ENCODE results near the gene CMTM6. TPM values are rescaled to one million over a fixed set of nuclear protein-coding genes. Genes with fewer than 3 reads are reported as not detected.

The CMTM6 gene
- total RNA-seq, 1 donor from 2014 or later: 70.2 TPM

GRCh38 chr3:32456429-32457130 lies 46.1 kb downstream of the CMTM6 start:
- Histone ChIP-seq H3K9ac (no peak overlapping the region), H3K36me3 (no peaks in the 10 kb centered on the region), H3K27me3 (no peaks in the 10 kb centered on the region), H3K4me3 (no peak overlapping the region), H3K9me3 (ENCODE audit: low read depth) (no peaks in the 10 kb centered on the region), H3K4me1 (peaks cover 49% of the 10 kb centered on the region), H3K4me2 (no peak overlapping the region), H2AFZ (replicated peaks) (no peak overlapping the region), H3K27ac (no peak overlapping the region), H3K79me2 (ENCODE audit: low read depth) (no peaks in the 10 kb centered on the region), H4K20me1 (ENCODE audit: low read depth) (peaks cover 16% of the 10 kb centered on the region), H3F3A (ENCODE audit: low read depth) (peaks cover 16% of the 10 kb centered on the region)
- Mint-ChIP-seq H3K27me3 (ENCODE audit: insufficient read depth, low read depth) (peaks cover 5% of the 10 kb centered on the region), H3K27ac (no peak overlapping the region), H3K9me3 (no peaks in the 10 kb centered on the region), H3K36me3 (peaks cover 3% of the 10 kb centered on the region), H3K4me3 (no peak overlapping the region), H3K4me1 (peaks cover 14% of the 10 kb centered on the region)
- no peak for DNase-seq (ENCODE audit: low spot score)
- TF ChIP-seq EZH2 (IDR thresholded peaks at IDR 0.05) (no peak), EZH2phosphoT487 (IDR thresholded peaks at IDR 0.05) (no peak), CTCF (IDR thresholded peaks at IDR 0.05) (no peak)

- Histone ChIP-seq H4K20me1 (ENCODE audit: low read depth) (peaks cover 15% of the 10 kb centered on the region), H2AFZ (replicated peaks) (no peak overlapping the region), H3K4me3 (no peak overlapping the region), H3K79me2 (ENCODE audit: low read depth) (no peaks in the 10 kb centered on the region), H3K27ac (no peak overlapping the region), H3K27me3 (no peaks in the 10 kb centered on the region), H3K4me1 (peaks cover 50% of the 10 kb centered on the region), H3K4me2 (no peak overlapping the region), H3K9ac (no peak overlapping the region), H3K36me3 (no peaks in the 10 kb centered on the region), H3K9me3 (ENCODE audit: low read depth) (no peaks in the 10 kb centered on the region), H3F3A (ENCODE audit: low read depth) (peaks cover 21% of the 10 kb centered on the region)
- H3K27ac Mint-ChIP-seq: peak overlapping the region; percentile 29
- TF ChIP-seq EZH2 (IDR thresholded peaks at IDR 0.05) (no peak), CTCF (IDR thresholded peaks at IDR 0.05) (no peak), EZH2phosphoT487 (IDR thresholded peaks at IDR 0.05) (no peak)
- H3K27me3 Mint-ChIP-seq (ENCODE audit: insufficient read depth, low read depth): peaks cover 5% of the 10 kb centered on the region
- H3K4me3 Mint-ChIP-seq: no peak overlapping the region
- H3K4me1 Mint-ChIP-seq: peaks cover 16% of the 10 kb centered on the region
- no peaks in the 10 kb centered on the region for H3K9me3 Mint-ChIP-seq
- DNase-seq (ENCODE audit: low spot score): no peak
- peaks cover 3% of the 10 kb centered on the region for H3K36me3 Mint-ChIP-seq
Observed at GRCh38 chr3:32455609-32456428, 46.8 kb downstream of the CMTM6 start.

- no peak overlapping the region for H3K27ac ChIP-seq
- no peak overlapping the region for H3K27ac Mint-ChIP-seq
Observed at GRCh38 chr3:32454731-32455608, 47.7 kb downstream of the CMTM6 start.

More at GRCh38 chr3:32454731-32455608, 47.7 kb downstream of the CMTM6 start:
- no peak overlapping the region for H3K9ac ChIP-seq
- no peaks in the 10 kb centered on the region for H3K27me3 ChIP-seq
- peaks cover 7% of the 10 kb centered on the region for H4K20me1 ChIP-seq (ENCODE audit: low read depth)
- no peak overlapping the region for H3K4me2 ChIP-seq
- H2AFZ ChIP-seq (replicated peaks): no peak overlapping the region
- H3K27me3 Mint-ChIP-seq (ENCODE audit: insufficient read depth, low read depth): peaks cover 5% of the 10 kb centered on the region
- DNase-seq (ENCODE audit: low spot score): no peak
- H3K4me3 ChIP-seq: no peak overlapping the region
- no peaks in the 10 kb centered on the region for H3K79me2 ChIP-seq (ENCODE audit: low read depth)
- H3K9me3 Mint-ChIP-seq: no peaks in the 10 kb centered on the region
- H3K4me1 Mint-ChIP-seq: peaks cover 22% of the 10 kb centered on the region
- H3K9me3 ChIP-seq (ENCODE audit: low read depth): no peaks in the 10 kb centered on the region
- peaks cover 3% of the 10 kb centered on the region for H3K36me3 Mint-ChIP-seq
- TF ChIP-seq CTCF (IDR thresholded peaks at IDR 0.05): no peak
- TF ChIP-seq EZH2 (IDR thresholded peaks at IDR 0.05): no peak
- no peak for TF ChIP-seq EZH2phosphoT487 (IDR thresholded peaks at IDR 0.05)
- peaks cover 13% of the 10 kb centered on the region for H3F3A ChIP-seq (ENCODE audit: low read depth)
- H3K4me3 Mint-ChIP-seq: no peak overlapping the region
- H3K4me1 ChIP-seq: peaks cover 50% of the 10 kb centered on the region
- no peaks in the 10 kb centered on the region for H3K36me3 ChIP-seq
